ENCODE results near the gene HSP90AB1. TPM values are rescaled to one million over a fixed set of nuclear protein-coding genes. Genes with fewer than 3 reads are reported as not detected.
A peak's percentile ranks its signal among the peaks of the same experiment; 100 is the strongest.

HSP90AB1 gene
- total and polyA plus RNA-seq, 9 of the 15 experiments (the other 6 are each of a cell fraction or from before 2014, with no cell fraction given): 1,780 to 3,358 (median 2,262) TPM

- no peak for TF ChIP-seq PRDM10 (IDR thresholded peaks at IDR 0.05; ENCODE audit: partially characterized antibody)
- TF ChIP-seq TFAP4 (CRISPR knock-in tag; IDR thresholded peaks at IDR 0.05; ENCODE audit: borderline replicate concordance): peak; percentile 77
- no peak; a peak in 2 of 4 replicates for TF ChIP-seq MNT (conservative IDR thresholded peaks at IDR 0.05)
- no peak for TF ChIP-seq CUX1 (CRISPR knock-in tag; IDR thresholded peaks at IDR 0.05)
- TF ChIP-seq DACH1 (IDR thresholded peaks at IDR 0.05; ENCODE audit: partially characterized antibody): no peak
- no peak for TF ChIP-seq ZNF830 (CRISPR knock-in tag; IDR thresholded peaks at IDR 0.05)
- TF ChIP-seq, protein P1, sequence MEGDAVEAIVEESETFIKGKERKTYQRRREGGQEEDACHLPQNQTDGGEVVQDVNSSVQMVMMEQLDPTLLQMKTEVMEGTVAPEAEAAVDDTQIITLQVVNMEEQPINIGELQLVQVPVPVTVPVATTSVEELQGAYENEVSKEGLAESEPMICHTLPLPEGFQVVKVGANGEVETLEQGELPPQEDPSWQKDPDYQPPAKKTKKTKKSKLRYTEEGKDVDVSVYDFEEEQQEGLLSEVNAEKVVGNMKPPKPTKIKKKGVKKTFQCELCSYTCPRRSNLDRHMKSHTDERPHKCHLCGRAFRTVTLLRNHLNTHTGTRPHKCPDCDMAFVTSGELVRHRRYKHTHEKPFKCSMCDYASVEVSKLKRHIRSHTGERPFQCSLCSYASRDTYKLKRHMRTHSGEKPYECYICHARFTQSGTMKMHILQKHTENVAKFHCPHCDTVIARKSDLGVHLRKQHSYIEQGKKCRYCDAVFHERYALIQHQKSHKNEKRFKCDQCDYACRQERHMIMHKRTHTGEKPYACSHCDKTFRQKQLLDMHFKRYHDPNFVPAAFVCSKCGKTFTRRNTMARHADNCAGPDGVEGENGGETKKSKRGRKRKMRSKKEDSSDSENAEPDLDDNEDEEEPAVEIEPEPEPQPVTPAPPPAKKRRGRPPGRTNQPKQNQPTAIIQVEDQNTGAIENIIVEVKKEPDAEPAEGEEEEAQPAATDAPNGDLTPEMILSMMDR (IDR thresholded peaks at IDR 0.05 in 2 of 3, conservative IDR thresholded peaks at IDR 0.05 in 1 of 3; ENCODE audit: insufficient read depth in 2 of 3, low read depth in 1 of 3, low read length in 3 of 3): peak; percentile 54 to 68 (median 60)
- peak; percentile 52; the same call in 1 of the 2 replicates for TF ChIP-seq USF1 (CRISPR knock-in tag; IDR thresholded peaks at IDR 0.05)
- no peak for TF ChIP-seq IRF1 (CRISPR knock-in tag; IDR thresholded peaks at IDR 0.05; ENCODE audit: borderline replicate concordance)
These were observed 814 bp upstream of the HSP90AB1 start (continued) for GRCh38 chr6:44245912-44246662.

All from K562 (cell line).